HEK293 (cell line): Measurements from ENCODE around the gene SORL1.

ENCODE experiments used
- CTCF ChIA-PET: fragments of 350-600 bp; formaldehyde crosslinking; extraction: SDS; loops from one replicate; lab custom pipeline; 2021; ENCODE audit warnings: antibody characterized with exemption; lab: Yijun Ruan, JAX
- POLR2A ChIA-PET: fragments of 300-600 bp; formaldehyde crosslinking; extraction: SDS; loops from one replicate; lab custom pipeline; 2020; ENCODE audit warnings: antibody characterized with exemption, inconsistent platforms; lab: Yijun Ruan, JAX
- H3K27ac ChIP-seq: fragments of 200-500 bp; sonication (Bioruptor generic); 2 replicates; pipeline ENCODE4 v1.5.1; 2014; ENCODE audit warnings: low read depth, low read length, control low read depth, inconsistent platforms; ENCODE audit errors: extremely low read depth
- H3K36me3 ChIP-seq, 2 experiments: fragments of 200-500 bp in 1 of 2; sonication (Bioruptor generic) in 1 of 2; 1 replicate in 1 of 2; 2 replicates in 1 of 2; pipeline ENCODE4 v1.5.1; 2014 to 2017; ENCODE audit warnings: inconsistent platforms in 2 of 2, low read length in 2 of 2; ENCODE audit not compliant: control insufficient read depth in 2 of 2, insufficient read depth in 1 of 2
- H3K4me1 ChIP-seq: fragments of 200-500 bp; sonication (Bioruptor generic); 2 replicates; pipeline ENCODE4 v1.5.1; 2014; ENCODE audit warnings: mild to moderate bottlenecking, low read length, inconsistent platforms; ENCODE audit not compliant: control insufficient read depth, insufficient read depth
- H3K4me3 ChIP-seq: 2 replicates; pipeline ENCODE4 v1.5.1; 2011; ENCODE audit warnings: low read depth, mild to moderate bottlenecking, control low read depth, low read length, moderate library complexity
- H3K9me3 ChIP-seq: fragments of 200-500 bp; sonication (Bioruptor generic); 2 replicates; pipeline ENCODE4 v1.5.1; 2014; ENCODE audit warnings: low read depth, low read length, inconsistent platforms; ENCODE audit not compliant: control insufficient read depth, insufficient read depth
- GLI2 ChIP-seq: fragments of 450-650 bp; formaldehyde crosslinking; IDR thresholded peaks from 2 replicates; pipeline ENCODE4; 2017; ENCODE audit warnings: missing biosample characterization, missing genetic modification characterization, low read depth, borderline replicate concordance
- HOXA7 ChIP-seq: sonication (generic); formaldehyde crosslinking; IDR thresholded peaks from 2 replicates; pipeline ENCODE4 v1.8.1; 2022; ENCODE audit warnings: missing genetic modification reagents, borderline replicate concordance
- PRDM2 ChIP-seq: fragments of 450-650 bp; formaldehyde crosslinking; IDR thresholded peaks from 2 replicates; pipeline ENCODE4 v1.5.1; 2016; ENCODE audit warnings: missing biosample characterization, missing genetic modification characterization, borderline replicate concordance
- REPIN1 ChIP-seq: fragments of 450-650 bp; formaldehyde crosslinking; IDR thresholded peaks from 2 replicates; pipeline ENCODE4 v1.5.1; 2017; ENCODE audit warnings: missing biosample characterization, missing genetic modification characterization, low read depth
- ZBTB21 ChIP-seq: fragments of 450-650 bp; formaldehyde crosslinking; IDR thresholded peaks from 2 replicates; pipeline ENCODE4 v1.5.1; 2017; ENCODE audit warnings: missing biosample characterization, missing genetic modification characterization
- ZBTB44 ChIP-seq: fragments of 450-650 bp; IDR thresholded peaks from 2 replicates; pipeline ENCODE4 v1.5.1; 2018; ENCODE audit warnings: missing biosample characterization, mild to moderate bottlenecking, missing genetic modification characterization
- ZBTB48 ChIP-seq: fragments of 450-650 bp; formaldehyde crosslinking; IDR thresholded peaks from 2 replicates; pipeline ENCODE4 v1.5.1; 2016; ENCODE audit warnings: missing biosample characterization, missing genetic modification characterization
- ZEB2 ChIP-seq: fragments of 450-650 bp; formaldehyde crosslinking; IDR thresholded peaks from 2 replicates; pipeline ENCODE4 v1.5.1; 2016; ENCODE audit warnings: missing biosample characterization, missing genetic modification characterization
- ZFP37 ChIP-seq: fragments of 450-650 bp; formaldehyde crosslinking; IDR thresholded peaks from 2 replicates; pipeline ENCODE4 v1.5.1; 2016; ENCODE audit warnings: missing biosample characterization, missing genetic modification characterization
- ZFP41 ChIP-seq: fragments of 450-650 bp; formaldehyde crosslinking; IDR thresholded peaks from 2 replicates; pipeline ENCODE4 v1.5.1; 2016; ENCODE audit warnings: missing biosample characterization, missing genetic modification characterization, borderline replicate concordance
- ZFP69B ChIP-seq: fragments of 450-650 bp; formaldehyde crosslinking; IDR thresholded peaks from 2 replicates; pipeline ENCODE4 v1.5.1; 2016; ENCODE audit warnings: missing biosample characterization, missing genetic modification characterization
- ZNF10 ChIP-seq: fragments of 450-650 bp; formaldehyde crosslinking; IDR thresholded peaks from 2 replicates; pipeline ENCODE4 v1.5.1; 2017; ENCODE audit warnings: missing biosample characterization, missing genetic modification characterization
- ZNF221 ChIP-seq: fragments of 450-650 bp; formaldehyde crosslinking; IDR thresholded peaks from 2 replicates; pipeline ENCODE4 v1.5.1; 2017; ENCODE audit warnings: missing biosample characterization, missing genetic modification characterization, borderline replicate concordance
- ZNF223 ChIP-seq: fragments of 450-650 bp; formaldehyde crosslinking; IDR thresholded peaks from 2 replicates; pipeline ENCODE4 v1.5.1; 2016; ENCODE audit warnings: missing biosample characterization, missing genetic modification characterization
- ZNF24 ChIP-seq: fragments of 450-650 bp; formaldehyde crosslinking; IDR thresholded peaks from 2 replicates; pipeline ENCODE4 v1.5.1; 2016; ENCODE audit warnings: missing biosample characterization, missing genetic modification characterization
- ZNF324 ChIP-seq: fragments of 450-650 bp; formaldehyde crosslinking; IDR thresholded peaks from 2 replicates; pipeline ENCODE4 v1.5.1; 2016; ENCODE audit warnings: missing biosample characterization, missing genetic modification characterization
- ZNF488 ChIP-seq: fragments of 450-650 bp; formaldehyde crosslinking; IDR thresholded peaks from 2 replicates; pipeline ENCODE4 v1.5.1; 2016; ENCODE audit warnings: missing biosample characterization, missing genetic modification characterization
- ZNF513 ChIP-seq: fragments of 450-650 bp; IDR thresholded peaks from 2 replicates; pipeline ENCODE4 v1.5.1; 2018; ENCODE audit warnings: missing biosample characterization, missing genetic modification characterization
- ZNF549 ChIP-seq: fragments of 450-650 bp; IDR thresholded peaks from 2 replicates; pipeline ENCODE4 v1.5.1; 2018; ENCODE audit warnings: missing biosample characterization, missing genetic modification characterization, mild to moderate bottlenecking, inconsistent platforms, moderate library complexity
- ZNF561 ChIP-seq: fragments of 450-650 bp; IDR thresholded peaks from 2 replicates; pipeline ENCODE4 v1.5.1; 2018; ENCODE audit warnings: missing biosample characterization, missing genetic modification characterization, borderline replicate concordance
- ZNF621 ChIP-seq: fragments of 450-650 bp; formaldehyde crosslinking; IDR thresholded peaks from 2 replicates; pipeline ENCODE4 v1.5.1; 2017; ENCODE audit warnings: missing biosample characterization, missing genetic modification characterization
- ZNF624 ChIP-seq: fragments of 450-650 bp; formaldehyde crosslinking; IDR thresholded peaks from 2 replicates; pipeline ENCODE4 v1.5.1; 2017; ENCODE audit warnings: missing biosample characterization, missing genetic modification characterization
- ZNF654 ChIP-seq: fragments of 450-650 bp; formaldehyde crosslinking; IDR thresholded peaks from 2 replicates; pipeline ENCODE4 v1.5.1; 2016; ENCODE audit warnings: low read depth, missing biosample characterization, missing genetic modification characterization
- ZNF660 ChIP-seq: fragments of 450-650 bp; IDR thresholded peaks from 2 replicates; pipeline ENCODE4 v1.5.1; 2018; ENCODE audit warnings: missing biosample characterization, mild to moderate bottlenecking, missing genetic modification characterization
- ZNF837 ChIP-seq: fragments of 450-650 bp; formaldehyde crosslinking; IDR thresholded peaks from 2 replicates; pipeline ENCODE4 v1.5.1; 2016; ENCODE audit warnings: missing biosample characterization, missing genetic modification characterization
- ZNF843 ChIP-seq: fragments of 450-650 bp; formaldehyde crosslinking; IDR thresholded peaks from 2 replicates; pipeline ENCODE4 v1.5.1; 2016; ENCODE audit warnings: missing biosample characterization, missing genetic modification characterization

SORL1 gene

GRCh38 chr11:121591405-121592033 is 139.4 kb downstream of the SORL1 start:
- Histone ChIP-seq H3K9me3 (no peaks in the 10 kb centered on the region), H3K27ac (no peak overlapping the region), H3K4me3 (no peak overlapping the region), H3K4me1 (no peaks in the 10 kb centered on the region), H3K36me3 (peaks cover 0 to 20% of the 10 kb centered on the region in 2 experiments; a peak in 1 of 3 replicates)
- CTCF ChIA-PET = interaction anchor here (0.6 to 2.3 kb wide), 24 partner anchors 14 to 1251 kb away, joined by 3 to 20 read pairs (median 3); partner anchors contain the start of genes SORL1 and SORL1-AS1
- POLR2A ChIA-PET = no interaction called here
- TF ChIP-seq ZNF549 (tag by site-specific recombination) (no peak), ZNF513 (tag by site-specific recombination) (no peak), ZBTB44 (tag by site-specific recombination) (no peak), ZNF24 (no peak), ZFP37 (tag by site-specific recombination) (no peak), ZNF654 (tag by site-specific recombination) (peak; percentile 90), ZNF837 (tag by site-specific recombination) (no peak), HOXA7 (CRISPR knock-in tag) (no peak), ZNF324 (no peak), ZNF10 (no peak), ZNF660 (0 out of 2 replicates have a peak, but pooled peaks have one; percentile 22), ZNF488 (tag by site-specific recombination) (no peak), ZNF223 (tag by site-specific recombination) (no peak), ZFP41 (tag by site-specific recombination) (no peak), ZNF561 (tag by site-specific recombination) (peak; percentile 78; the same call in 1 of the 2 replicates), ZEB2 (no peak)
- TF ChIP-seq, all 188 proteins: peak for 3

- no peak for TF ChIP-seq GLI2
- no peak for TF ChIP-seq PRDM2 (tag by site-specific recombination)
- TF ChIP-seq ZBTB48 (tag by site-specific recombination) = no peak
- no peak for TF ChIP-seq ZNF221 (tag by site-specific recombination)
- TF ChIP-seq ZFP69B = no peak
- TF ChIP-seq ZBTB21 = no peak
- TF ChIP-seq ZNF621 (tag by site-specific recombination) = no peak
- TF ChIP-seq ZNF843 (tag by site-specific recombination) = no peak
- no peak for TF ChIP-seq ZNF223 (tag by site-specific recombination)
- TF ChIP-seq REPIN1 (tag by site-specific recombination) = no peak
- TF ChIP-seq ZNF624 (tag by site-specific recombination) = no peak
- CTCF ChIA-PET = interaction anchor here (0.7 to 1.7 kb wide), 3 partner anchors 146 to 342 kb away, joined by 3 to 9 read pairs (median 4); no protein-coding TSS in a partner anchor
- Histone ChIP-seq H3K4me3 (no peak overlapping the region), H3K9me3 (no peaks in the 10 kb centered on the region), H3K4me1 (no peaks in the 10 kb centered on the region), H3K27ac (no peak overlapping the region), H3K36me3 (peaks cover 0 to 20% of the 10 kb centered on the region in 2 experiments; a peak in 1 of 3 replicates)
- POLR2A ChIA-PET = no interaction called here
These were observed 140.6 kb downstream of the SORL1 start for GRCh38 chr11:121592708-121593107.
